H9 (cell line): ENCODE results near the gene PLA2G4D. TPM values are rescaled to one million over a fixed set of nuclear protein-coding genes. Genes with fewer than 3 reads are reported as not detected.

ENCODE experiments used
- DNase-seq: peaks from one replicate; pipeline ENCODE4 v3.0.0-alpha.2; 2017
- H2AFZ ChIP-seq: one replicate; pipeline ENCODE4 v1.6.1; 2013; ENCODE audit warnings: mild to moderate bottlenecking, low read length, control low read depth, moderate library complexity
- H2AK5ac ChIP-seq: 2 replicates; pipeline ENCODE4 v1.6.1; 2013; ENCODE audit warnings: low read length, control low read depth, mixed read lengths; ENCODE audit not compliant: insufficient read length
- H2BK120ac ChIP-seq: one replicate; pipeline ENCODE4 v1.6.1; 2013; ENCODE audit warnings: low read depth, mild to moderate bottlenecking, low read length, control low read depth, inconsistent platforms; ENCODE audit not compliant: poor library complexity, severe bottlenecking
- H2BK12ac ChIP-seq: 2 replicates; pipeline ENCODE4 v1.6.1; 2013; ENCODE audit warnings: low read length, control low read depth, mixed read lengths, low read depth; ENCODE audit not compliant: insufficient read length
- H2BK15ac ChIP-seq: 2 replicates; pipeline ENCODE4 v1.6.1; 2013; ENCODE audit warnings: low read depth, low read length, control low read depth
- H2BK20ac ChIP-seq: one replicate; pipeline ENCODE4 v1.6.1; 2013; ENCODE audit warnings: low read depth, mild to moderate bottlenecking, low read length, control low read depth, inconsistent platforms; ENCODE audit not compliant: poor library complexity, severe bottlenecking
- H2BK5ac ChIP-seq: 2 replicates; pipeline ENCODE4 v1.6.1; 2013; ENCODE audit warnings: low read length, control low read depth, mixed read lengths; ENCODE audit not compliant: insufficient read length
- H3K14ac ChIP-seq: 2 replicates; pipeline ENCODE4 v1.6.1; 2013; ENCODE audit warnings: low read length, control low read depth; ENCODE audit not compliant: insufficient read depth
- H3K18ac ChIP-seq: 2 replicates; pipeline ENCODE4 v1.6.1; 2013; ENCODE audit warnings: low read depth, mild to moderate bottlenecking, mixed read lengths, low read length, control low read depth; ENCODE audit not compliant: insufficient read length
- H3K23ac ChIP-seq: 2 replicates; pipeline ENCODE4 v1.6.1; 2013; ENCODE audit warnings: low read length, control low read depth, mixed read lengths, low read depth; ENCODE audit not compliant: insufficient read length
- H3K23me2 ChIP-seq: 2 replicates; pipeline ENCODE4 v1.6.1; 2013; ENCODE audit warnings: low read depth, mild to moderate bottlenecking, mixed read lengths, low read length, control low read depth; ENCODE audit not compliant: insufficient read length, poor library complexity, severe bottlenecking
- H3K27ac ChIP-seq: 2 replicates; pipeline ENCODE4 v1.5.1; 2013; ENCODE audit warnings: low read length, control low read depth, mixed read lengths, low read depth; ENCODE audit not compliant: insufficient read length
- H3K27me3 ChIP-seq: 2 replicates; pipeline ENCODE4 v1.6.1; 2013; ENCODE audit warnings: low read length, control low read depth, inconsistent platforms; ENCODE audit not compliant: insufficient read depth
- H3K4ac ChIP-seq: 2 replicates; pipeline ENCODE4 v1.6.1; 2013; ENCODE audit warnings: low read depth, mild to moderate bottlenecking, control low read depth, inconsistent platforms, low read length, moderate library complexity
- H3K4me1 ChIP-seq: 2 replicates; pipeline ENCODE4 v1.6.1; 2013; ENCODE audit warnings: low read length, control low read depth, inconsistent platforms; ENCODE audit not compliant: insufficient read depth
- H3K4me2 ChIP-seq: 2 replicates; pipeline ENCODE4 v1.6.1; 2013; ENCODE audit warnings: low read length, control low read depth, mixed read lengths; ENCODE audit not compliant: insufficient read length, insufficient read depth
- H3K56ac ChIP-seq: 2 replicates; pipeline ENCODE4 v1.6.1; 2013; ENCODE audit warnings: low read depth, mild to moderate bottlenecking, mixed read lengths, low read length, control low read depth; ENCODE audit not compliant: insufficient read length
- H3K79me1 ChIP-seq: 2 replicates; pipeline ENCODE4 v1.6.1; 2013; ENCODE audit warnings: low read depth, mild to moderate bottlenecking, moderate library complexity, low read length, control low read depth, inconsistent platforms; ENCODE audit not compliant: insufficient read depth, poor library complexity, severe bottlenecking
- H3K79me2 ChIP-seq: 2 replicates; pipeline ENCODE4 v1.6.1; 2013; ENCODE audit warnings: low read length, control low read depth, inconsistent platforms; ENCODE audit not compliant: insufficient read depth
- H3K9ac ChIP-seq: 2 replicates; pipeline ENCODE4 v1.6.1; 2013; ENCODE audit warnings: low read length, control low read depth, mixed read lengths; ENCODE audit not compliant: insufficient read length; ENCODE audit errors: extremely low read depth
- H3K9me3 ChIP-seq: one replicate; pipeline ENCODE4 v1.6.1; 2013; ENCODE audit warnings: low read depth, low read length, inconsistent platforms; ENCODE audit not compliant: control insufficient read depth
- H3T11ph ChIP-seq: one replicate; pipeline ENCODE4 v1.6.1; 2013; ENCODE audit warnings: mild to moderate bottlenecking, low read length, control low read depth, inconsistent platforms
- H4K20me1 ChIP-seq: one replicate; pipeline ENCODE4 v1.6.1; 2013; ENCODE audit not compliant: control insufficient read depth, insufficient read length, insufficient read depth
- H4K5ac ChIP-seq: 2 replicates; pipeline ENCODE4 v1.6.1; 2013; ENCODE audit warnings: low read depth, mild to moderate bottlenecking, mixed read lengths, low read length, control low read depth; ENCODE audit not compliant: insufficient read length
- H4K8ac ChIP-seq: replicated peaks from 2 replicates; pipeline ENCODE4 v1.6.1; 2013; ENCODE audit warnings: low read length, control low read depth, mixed read lengths, low read depth; ENCODE audit not compliant: insufficient read length
- H4K91ac ChIP-seq: 2 replicates; pipeline ENCODE4 v1.6.1; 2013; ENCODE audit warnings: low read depth, mild to moderate bottlenecking, moderate library complexity, mixed read lengths, low read length, control low read depth; ENCODE audit not compliant: insufficient read length
- H3K27ac Mint-ChIP-seq, 3 experiments: 2 replicates in 2 of 3; 3 replicates in 1 of 3; pipeline ENCODE4 v1.8.0; 2020 to 2021; ENCODE audit warnings: mixed read lengths in 3 of 3, mild to moderate bottlenecking in 1 of 3, moderate library complexity in 1 of 3
- H3K27me3 Mint-ChIP-seq: 2 replicates; pipeline ENCODE4 v1.8.0; 2021; ENCODE audit warnings: low read depth, mild to moderate bottlenecking, moderate library complexity, mixed read lengths
- H3K36me3 Mint-ChIP-seq, 3 experiments: 2 replicates in 2 of 3; 3 replicates in 1 of 3; pipeline ENCODE4 v1.8.0; 2020 to 2021; ENCODE audit warnings: low read depth in 3 of 3, mixed read lengths in 3 of 3; ENCODE audit not compliant: insufficient read depth in 1 of 3
- H3K4me1 Mint-ChIP-seq, 2 experiments: 2 replicates each; pipeline ENCODE4 v1.8.0; 2020; ENCODE audit warnings: mixed read lengths in 2 of 2
- H3K4me3 Mint-ChIP-seq, 2 experiments: 2 replicates in 1 of 2; 3 replicates in 1 of 2; pipeline ENCODE4 v1.8.0; 2020 to 2021; ENCODE audit warnings: mild to moderate bottlenecking in 2 of 2, mixed read lengths in 2 of 2, moderate library complexity in 1 of 2
- H3K9me3 Mint-ChIP-seq, 2 experiments: 2 replicates in 1 of 2; 3 replicates in 1 of 2; pipeline ENCODE4 v1.8.0; 2020; ENCODE audit warnings: mild to moderate bottlenecking in 2 of 2, mixed read lengths in 2 of 2, moderate library complexity in 1 of 2
- WGBS: extraction: QIAGEN DNeasy Blood & Tissue Kit; methylation state at CpG from one replicate; pipeline ENCODE4 v1.1.7; 2013; ENCODE audit warnings: missing lambda C conversion rate, low lambda C conversion rate, mixed read lengths; ENCODE audit not compliant: insufficient read length; ENCODE audit errors: extremely low coverage; 5-methylcytosine and 5-hydroxymethylcytosine counted together
- total RNA-seq: library from RNA; stranded (reverse); gene quantifications from 2 replicates; pipeline ENCODE4 v1.2.1, GENCODE V29; 2021
- TF ChIP-seq, protein P1 (sequence below): fragments of 200-600 bp; sonication (generic); conservative IDR thresholded peaks from 3 replicates; pipeline ENCODE4 v1.8.0; 2021; ENCODE audit warnings: antibody characterized with exemption, mild to moderate bottlenecking

The PLA2G4D gene
- total RNA-seq, 1 experiment from 2014 or later: 0.33 TPM

DNA sequence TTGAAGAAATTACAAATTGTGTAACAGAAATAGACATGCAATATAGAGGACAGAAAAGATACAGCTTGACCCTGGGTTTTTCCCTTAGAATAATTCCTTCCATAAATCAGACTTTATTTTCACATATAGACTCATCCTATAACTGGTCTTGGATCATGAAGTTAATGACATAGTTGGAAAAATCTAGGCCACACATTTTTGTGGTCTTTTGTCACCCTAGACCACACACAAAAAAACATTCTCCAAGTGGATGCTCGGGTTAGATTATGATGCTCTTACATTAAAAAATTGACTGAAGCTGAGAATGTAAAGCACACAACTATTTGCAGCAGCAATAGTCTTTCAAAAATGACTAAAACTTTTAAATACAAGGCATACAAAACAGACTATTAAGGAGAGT lies 7.5 kb upstream of the PLA2G4D start:
- no peak overlapping the region for H2BK120ac ChIP-seq
- no peak overlapping the region for H3T11ph ChIP-seq
- H2AFZ ChIP-seq: no peak overlapping the region
- H3K79me1 ChIP-seq: no peaks in the 10 kb centered on the region
- no peaks in the 10 kb centered on the region for H3K9me3 Mint-ChIP-seq
- no peaks in the 10 kb centered on the region for H3K4me1 Mint-ChIP-seq
- H3K4me2 ChIP-seq: no peak overlapping the region
- no peak overlapping the region for H3K9ac ChIP-seq
- H2BK20ac ChIP-seq: no peak overlapping the region
- no peak overlapping the region for H3K14ac ChIP-seq
- H4K91ac ChIP-seq: no peak overlapping the region
- no peaks in the 10 kb centered on the region for H3K79me2 ChIP-seq
- H3K4me3 Mint-ChIP-seq: no peak overlapping the region
- no peak overlapping the region for H3K23ac ChIP-seq
- no peak overlapping the region for H3K56ac ChIP-seq
- H4K8ac ChIP-seq: no peak overlapping the region
- TF ChIP-seq, protein P1, sequence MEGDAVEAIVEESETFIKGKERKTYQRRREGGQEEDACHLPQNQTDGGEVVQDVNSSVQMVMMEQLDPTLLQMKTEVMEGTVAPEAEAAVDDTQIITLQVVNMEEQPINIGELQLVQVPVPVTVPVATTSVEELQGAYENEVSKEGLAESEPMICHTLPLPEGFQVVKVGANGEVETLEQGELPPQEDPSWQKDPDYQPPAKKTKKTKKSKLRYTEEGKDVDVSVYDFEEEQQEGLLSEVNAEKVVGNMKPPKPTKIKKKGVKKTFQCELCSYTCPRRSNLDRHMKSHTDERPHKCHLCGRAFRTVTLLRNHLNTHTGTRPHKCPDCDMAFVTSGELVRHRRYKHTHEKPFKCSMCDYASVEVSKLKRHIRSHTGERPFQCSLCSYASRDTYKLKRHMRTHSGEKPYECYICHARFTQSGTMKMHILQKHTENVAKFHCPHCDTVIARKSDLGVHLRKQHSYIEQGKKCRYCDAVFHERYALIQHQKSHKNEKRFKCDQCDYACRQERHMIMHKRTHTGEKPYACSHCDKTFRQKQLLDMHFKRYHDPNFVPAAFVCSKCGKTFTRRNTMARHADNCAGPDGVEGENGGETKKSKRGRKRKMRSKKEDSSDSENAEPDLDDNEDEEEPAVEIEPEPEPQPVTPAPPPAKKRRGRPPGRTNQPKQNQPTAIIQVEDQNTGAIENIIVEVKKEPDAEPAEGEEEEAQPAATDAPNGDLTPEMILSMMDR: no peak
- no peaks in the 10 kb centered on the region for H4K20me1 ChIP-seq
- no peak overlapping the region for H3K4ac ChIP-seq
- H3K27me3 ChIP-seq: no peaks in the 10 kb centered on the region
- no peaks in the 10 kb centered on the region for H3K9me3 ChIP-seq
- no peak overlapping the region for H2AK5ac ChIP-seq
- no peak overlapping the region for H2BK15ac ChIP-seq
- H3K23me2 ChIP-seq: no peaks in the 10 kb centered on the region
- no peak overlapping the region for H4K5ac ChIP-seq
- DNase-seq: no peak
- H3K27ac Mint-ChIP-seq: no peak overlapping the region
- no peak overlapping the region for H3K18ac ChIP-seq
- H3K4me1 ChIP-seq: no peaks in the 10 kb centered on the region
- WGBS: no CpG with 5 or more reads among the region's 1 CpG
- H3K36me3 Mint-ChIP-seq: no peaks in the 10 kb centered on the region; a peak in 1 of 7 replicates
- H3K27ac ChIP-seq: no peak overlapping the region
- no peak overlapping the region for H2BK12ac ChIP-seq
- H2BK5ac ChIP-seq: no peak overlapping the region
- H3K27me3 Mint-ChIP-seq: no peaks in the 10 kb centered on the region
